Upper lobe of right lung (tissue), 1 donor: ENCODE measurements around the gene ESRRA. TPM values are rescaled to one million over a fixed set of nuclear protein-coding genes. Genes with fewer than 3 reads are reported as not detected.

Experiments
- ATAC-seq: fragments of 200-7000 bp; cut with Tn5 transposase; one replicate; pipeline ENCODE4 v1.9.1; 2020; ENCODE audit warnings: mild to moderate bottlenecking, moderate library complexity
- DNase-seq: peaks from one replicate; pipeline ENCODE4 v3.0.0-alpha.2; 2020
- H3K27ac ChIP-seq: fragments of 200-600 bp; one replicate; pipeline ENCODE4 v1.8.0; 2022
- H3K27me3 ChIP-seq: fragments of 200-600 bp; one replicate; pipeline ENCODE4 v1.8.0; 2022; ENCODE audit warnings: mild to moderate bottlenecking
- H3K36me3 ChIP-seq: fragments of 200-600 bp; one replicate; pipeline ENCODE4 v1.8.0; 2022
- H3K4me1 ChIP-seq: fragments of 200-600 bp; one replicate; pipeline ENCODE4 v1.8.0; 2022
- H3K4me3 ChIP-seq: fragments of 200-600 bp; one replicate; pipeline ENCODE4 v1.8.0; 2022; ENCODE audit warnings: mild to moderate bottlenecking
- H3K9me3 ChIP-seq: fragments of 200-600 bp; one replicate; pipeline ENCODE4 v1.8.0; 2022
- intact Hi-C: fragments of 100-400 bp; cut with DNase I; formaldehyde crosslinking; loops from one replicate; pipeline ENCODE4 v1.11.0; 2022
- total RNA-seq: library from RNA; stranded (reverse); fragmentation: NEBNext Ultra II Directional; extraction: Animal tissue kit (Norgen Biotek cat#: 25700); gene quantifications from one replicate; pipeline ENCODE4 v1.2.1, GENCODE V29; 2021
- TF ChIP-seq, protein P1 (sequence below): fragments of 200-600 bp; IDR thresholded peaks from one replicate; pipeline ENCODE4 v1.8.0; 2022; ENCODE audit warnings: antibody characterized with exemption
- donor health status: DM: no; HTN: yes; CAD: no; lungs with severe emphysema.

ESRRA gene
- total RNA-seq, 1 donor from 2014 or later: 51.9 TPM

DNA sequence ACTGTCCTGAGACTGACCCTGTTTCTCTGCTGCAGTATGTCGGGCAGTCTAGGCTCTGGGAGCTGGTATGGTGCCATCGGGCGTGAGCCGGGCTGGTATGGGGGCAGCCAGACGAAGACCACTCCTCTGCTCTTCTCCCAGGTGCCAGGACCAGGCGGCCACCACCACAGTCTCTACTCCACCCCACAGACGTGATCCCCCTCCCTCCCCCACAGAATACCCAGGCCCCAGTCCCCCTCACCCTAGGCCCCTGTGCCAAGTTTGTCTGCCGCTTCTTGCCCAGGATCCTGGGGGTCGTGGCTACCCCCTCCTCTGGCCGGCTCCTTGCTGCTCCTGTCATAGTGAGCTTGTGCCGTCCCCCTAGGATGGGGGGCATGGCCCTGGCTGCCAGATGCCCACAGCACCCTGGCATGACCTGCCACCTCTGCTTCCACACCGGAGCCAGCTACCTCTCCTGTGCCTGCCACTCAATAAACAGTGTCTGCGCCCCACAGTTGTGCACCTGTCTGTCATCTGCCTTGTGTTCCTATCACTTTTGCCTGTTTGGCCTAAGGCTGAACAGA, 16.2 kb upstream of the ESRRA start:
- Histone ChIP-seq H3K4me3 (no peak overlapping the region), H3K36me3 (no peaks in the 10 kb centered on the region), H3K9me3 (no peaks in the 10 kb centered on the region), H3K27ac (no peak overlapping the region), H3K27me3 (peaks cover 31% of the 10 kb centered on the region), H3K4me1 (peaks cover 11% of the 10 kb centered on the region)
- intact Hi-C loops: no loop called here
- TF ChIP-seq, protein P1, sequence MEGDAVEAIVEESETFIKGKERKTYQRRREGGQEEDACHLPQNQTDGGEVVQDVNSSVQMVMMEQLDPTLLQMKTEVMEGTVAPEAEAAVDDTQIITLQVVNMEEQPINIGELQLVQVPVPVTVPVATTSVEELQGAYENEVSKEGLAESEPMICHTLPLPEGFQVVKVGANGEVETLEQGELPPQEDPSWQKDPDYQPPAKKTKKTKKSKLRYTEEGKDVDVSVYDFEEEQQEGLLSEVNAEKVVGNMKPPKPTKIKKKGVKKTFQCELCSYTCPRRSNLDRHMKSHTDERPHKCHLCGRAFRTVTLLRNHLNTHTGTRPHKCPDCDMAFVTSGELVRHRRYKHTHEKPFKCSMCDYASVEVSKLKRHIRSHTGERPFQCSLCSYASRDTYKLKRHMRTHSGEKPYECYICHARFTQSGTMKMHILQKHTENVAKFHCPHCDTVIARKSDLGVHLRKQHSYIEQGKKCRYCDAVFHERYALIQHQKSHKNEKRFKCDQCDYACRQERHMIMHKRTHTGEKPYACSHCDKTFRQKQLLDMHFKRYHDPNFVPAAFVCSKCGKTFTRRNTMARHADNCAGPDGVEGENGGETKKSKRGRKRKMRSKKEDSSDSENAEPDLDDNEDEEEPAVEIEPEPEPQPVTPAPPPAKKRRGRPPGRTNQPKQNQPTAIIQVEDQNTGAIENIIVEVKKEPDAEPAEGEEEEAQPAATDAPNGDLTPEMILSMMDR: no peak
- DNase-seq: no peak
- no peak for ATAC-seq

DNA sequence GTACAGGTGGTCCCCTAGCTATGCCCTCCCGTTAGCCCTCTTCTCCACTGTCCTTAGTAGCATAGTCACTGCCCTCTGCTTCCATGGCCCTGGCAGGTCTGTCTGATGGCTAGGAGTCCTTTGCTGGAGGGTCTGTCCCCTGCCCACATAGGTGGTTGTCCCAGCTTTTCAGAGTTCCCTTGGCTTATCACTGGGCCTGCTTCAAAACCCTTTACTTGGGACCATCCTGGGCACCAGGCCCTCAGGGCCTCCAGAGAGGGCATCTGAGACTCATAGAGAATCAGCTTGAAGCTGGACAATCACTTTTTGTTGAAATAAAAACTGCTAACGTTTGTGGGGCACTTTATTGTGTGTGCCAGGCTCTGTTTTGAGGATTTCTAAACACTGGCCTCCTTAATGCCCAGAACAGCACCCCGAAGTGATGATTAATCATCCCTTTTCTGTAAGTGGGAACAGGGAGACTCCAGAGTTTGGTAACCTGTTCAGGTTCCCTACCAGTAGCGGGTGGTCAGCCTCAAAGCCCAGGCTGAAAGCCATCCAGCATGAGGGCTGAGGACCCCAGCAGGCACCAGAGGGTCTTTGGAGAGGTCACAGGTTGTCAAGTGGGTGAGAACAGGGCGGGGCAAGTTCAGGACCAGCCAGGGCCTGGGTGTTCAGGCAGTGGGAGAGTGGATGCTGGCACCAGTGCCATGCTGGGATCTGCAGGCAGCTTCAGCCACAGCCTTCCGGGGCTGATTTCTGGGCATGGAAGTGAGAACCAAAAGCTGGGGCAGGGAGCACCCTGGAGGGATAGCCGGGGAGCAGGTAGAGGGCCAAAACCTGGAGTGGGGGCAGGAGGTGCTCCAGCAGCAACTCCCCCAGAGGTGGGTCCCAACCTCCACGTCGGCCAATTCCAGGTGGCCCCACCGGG, 14.7 kb upstream of the ESRRA start:
- ATAC-seq (no peak), DNase-seq (no peak)
- Histone ChIP-seq H3K9me3 (no peaks in the 10 kb centered on the region), H3K27ac (no peak overlapping the region), H3K4me3 (no peak overlapping the region), H3K4me1 (peaks cover 8% of the 10 kb centered on the region), H3K27me3 (peaks cover 44% of the 10 kb centered on the region), H3K36me3 (no peaks in the 10 kb centered on the region)
- intact Hi-C loops: no loop called here
- TF ChIP-seq, protein P1: no peak

DNA sequence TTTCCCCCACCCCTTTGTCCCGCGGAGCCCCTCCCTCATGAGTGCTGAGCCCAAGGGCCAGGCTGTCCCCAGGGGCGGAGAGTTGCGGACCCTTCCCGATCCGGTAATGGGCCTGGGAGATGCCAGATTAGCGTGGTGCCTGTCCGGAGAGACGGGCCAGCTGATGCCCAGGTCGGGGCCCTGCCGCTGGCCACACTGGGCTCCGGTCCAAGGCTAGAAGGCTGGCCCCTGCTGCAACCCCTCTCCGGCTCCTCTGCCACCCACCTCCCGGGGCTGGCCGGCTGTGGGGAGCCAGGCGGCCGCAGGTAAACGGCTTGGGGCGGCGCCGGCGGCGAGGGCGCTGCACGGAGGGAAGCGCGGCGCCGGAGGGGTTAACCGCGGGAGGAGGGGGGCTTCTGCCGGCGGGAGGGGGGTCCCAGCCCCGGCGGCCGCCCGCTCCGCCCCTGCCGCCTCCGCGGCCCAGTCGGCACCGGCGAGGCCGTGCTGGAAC, 14.0 kb upstream of the ESRRA start, which contains the start of gene KCNK4:
Gene KCNK4, plus strand, starts transcription at position 41 of the 490 bp plus-strand sequence. CDS start 1,717 bp downstream, outside the sequence.
- Histone ChIP-seq H3K9me3 (no peaks in the 10 kb centered on the region), H3K4me1 (peaks cover 4% of the 10 kb centered on the region), H3K4me3 (peak within 1 kb of the TSS; percentile 36), H3K36me3 (no peaks in the 10 kb centered on the region), H3K27ac (no peak within 1 kb of the TSS), H3K27me3 (peaks cover 45% of the 10 kb centered on the region)
- TF ChIP-seq, protein P1: no peak
- intact Hi-C loops: no loop called here
- DNase-seq (no peak), ATAC-seq (no peak)

DNA sequence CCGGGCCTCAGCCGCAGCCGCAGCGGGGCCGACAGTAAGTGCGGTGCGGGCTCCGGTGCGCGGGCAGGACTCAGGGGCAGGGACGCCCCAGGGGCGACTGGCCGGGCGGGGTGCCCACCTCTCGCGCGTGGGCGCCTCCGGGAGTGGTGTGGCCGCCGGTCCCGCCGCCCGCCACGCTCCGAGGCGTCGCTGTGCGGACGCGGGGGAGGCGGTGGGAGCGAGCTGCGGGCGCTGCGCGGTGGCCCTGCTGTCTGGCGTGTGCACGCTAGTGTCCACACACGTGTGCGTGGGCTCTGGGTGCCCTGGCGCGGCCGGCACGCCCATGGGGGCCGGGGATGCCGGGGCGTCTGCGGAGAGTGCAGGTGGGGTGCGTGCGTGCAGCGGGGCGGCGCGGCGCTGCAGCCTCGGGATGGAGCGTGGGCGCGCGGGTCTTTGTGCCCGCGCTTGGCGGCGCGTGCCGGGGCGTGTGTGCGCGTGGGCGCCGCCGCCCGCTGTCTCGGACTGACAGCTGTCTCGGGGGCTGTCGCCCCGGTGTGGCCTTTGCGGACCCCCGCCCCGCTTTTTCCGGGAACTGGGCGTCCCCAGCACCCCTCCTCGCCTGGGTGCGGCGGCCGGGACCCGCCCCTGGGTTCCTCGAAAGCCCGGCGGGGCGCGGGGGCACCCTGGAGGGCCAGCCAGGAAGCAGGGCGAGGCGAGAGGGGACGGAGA, 13.4 kb upstream of the ESRRA start:
- Histone ChIP-seq H3K36me3 (no peaks in the 10 kb centered on the region), H3K4me3 (peak overlapping the region; percentile 36), H3K9me3 (no peaks in the 10 kb centered on the region), H3K27me3 (peaks cover 51% of the 10 kb centered on the region), H3K4me1 (no peaks in the 10 kb centered on the region), H3K27ac (no peak overlapping the region)
- DNase-seq (no peak), ATAC-seq (peak; percentile 2)
- intact Hi-C loops: no loop called here
- TF ChIP-seq, protein P1: no peak

DNA sequence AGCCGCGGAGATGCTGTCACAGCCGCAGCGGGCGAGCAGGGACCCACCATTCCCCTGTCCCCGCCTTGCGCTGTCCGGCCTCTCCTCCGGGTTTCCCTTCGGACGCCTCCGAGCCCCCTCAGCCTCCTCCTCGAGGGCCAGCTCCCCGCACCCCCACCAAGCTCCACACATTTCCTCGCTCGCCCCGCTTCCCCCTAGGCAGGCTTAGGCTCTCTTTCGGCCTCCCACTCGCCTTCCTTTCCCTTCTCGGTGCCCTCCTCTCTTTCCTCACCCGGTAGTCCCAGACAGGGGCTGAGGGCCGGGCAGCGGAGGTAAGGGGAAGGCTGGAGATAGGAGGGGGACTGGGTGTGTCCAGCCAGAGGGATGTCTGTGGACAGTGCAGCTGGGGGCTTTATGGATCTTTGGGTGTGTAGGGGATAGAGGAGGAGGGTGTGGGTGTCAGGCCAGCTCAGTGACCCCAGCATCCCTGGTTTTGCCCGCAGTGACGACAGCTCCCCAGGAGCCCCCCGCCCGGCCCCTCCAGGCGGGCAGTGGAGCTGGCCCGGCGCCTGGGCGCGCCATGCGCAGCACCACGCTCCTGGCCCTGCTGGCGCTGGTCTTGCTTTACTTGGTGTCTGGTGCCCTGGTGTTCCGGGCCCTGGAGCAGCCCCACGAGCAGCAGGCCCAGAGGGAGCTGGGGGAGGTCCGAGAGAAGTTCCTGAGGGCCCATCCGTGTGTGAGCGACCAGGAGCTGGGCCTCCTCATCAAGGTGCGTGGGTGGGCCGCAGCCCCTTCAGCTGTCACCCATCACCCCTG, 12.7 kb upstream of the ESRRA start:
- intact Hi-C loops: no loop called here
- TF ChIP-seq, protein P1: no peak
- Histone ChIP-seq H3K4me3 (peak overlapping the region; percentile 36), H3K27me3 (peaks cover 59% of the 10 kb centered on the region), H3K27ac (no peak overlapping the region), H3K36me3 (no peaks in the 10 kb centered on the region), H3K4me1 (no peaks in the 10 kb centered on the region), H3K9me3 (no peaks in the 10 kb centered on the region)
- DNase-seq (no peak), ATAC-seq (peak; percentile 3)
